HL-60/S4 (cell line): ENCODE data around the gene RASAL3.
"Not testable (repeated sequence)": the region's sequence is repeated elsewhere in the genome, so short reads cannot be mapped to it uniquely, and the experiment has no call there.

Experiments
- in situ Hi-C: fragments of 300-500 bp; cut with MboI; formaldehyde crosslinking; loops from 2 replicates; pipeline ENCODE4 v1.14.3; 2022; ENCODE audit warnings: low sequenced_read_pairs

The RASAL3 gene

GRCh38 chr19:15464394-15465385 lies at the start of gene RASAL3:
Gene RASAL3, minus strand, starts transcription at chr19:15464544. Its CDS starts 186 bp downstream, at chr19:15464358.
- in situ Hi-C loops: no loop called here

- in situ Hi-C loops: no loop called here
Measured at GRCh38 chr19:15511671-15512424, 47.5 kb upstream of the RASAL3 start.

- in situ Hi-C loops: no loop called here
Measured at GRCh38 chr19:15508035-15508710, 43.8 kb upstream of the RASAL3 start, which contains the start of gene CYP4F22. Gene CYP4F22, plus strand, starts transcription at chr19:15508525. Its CDS starts 16,812 bp downstream, at chr19:15525337.

DNA sequence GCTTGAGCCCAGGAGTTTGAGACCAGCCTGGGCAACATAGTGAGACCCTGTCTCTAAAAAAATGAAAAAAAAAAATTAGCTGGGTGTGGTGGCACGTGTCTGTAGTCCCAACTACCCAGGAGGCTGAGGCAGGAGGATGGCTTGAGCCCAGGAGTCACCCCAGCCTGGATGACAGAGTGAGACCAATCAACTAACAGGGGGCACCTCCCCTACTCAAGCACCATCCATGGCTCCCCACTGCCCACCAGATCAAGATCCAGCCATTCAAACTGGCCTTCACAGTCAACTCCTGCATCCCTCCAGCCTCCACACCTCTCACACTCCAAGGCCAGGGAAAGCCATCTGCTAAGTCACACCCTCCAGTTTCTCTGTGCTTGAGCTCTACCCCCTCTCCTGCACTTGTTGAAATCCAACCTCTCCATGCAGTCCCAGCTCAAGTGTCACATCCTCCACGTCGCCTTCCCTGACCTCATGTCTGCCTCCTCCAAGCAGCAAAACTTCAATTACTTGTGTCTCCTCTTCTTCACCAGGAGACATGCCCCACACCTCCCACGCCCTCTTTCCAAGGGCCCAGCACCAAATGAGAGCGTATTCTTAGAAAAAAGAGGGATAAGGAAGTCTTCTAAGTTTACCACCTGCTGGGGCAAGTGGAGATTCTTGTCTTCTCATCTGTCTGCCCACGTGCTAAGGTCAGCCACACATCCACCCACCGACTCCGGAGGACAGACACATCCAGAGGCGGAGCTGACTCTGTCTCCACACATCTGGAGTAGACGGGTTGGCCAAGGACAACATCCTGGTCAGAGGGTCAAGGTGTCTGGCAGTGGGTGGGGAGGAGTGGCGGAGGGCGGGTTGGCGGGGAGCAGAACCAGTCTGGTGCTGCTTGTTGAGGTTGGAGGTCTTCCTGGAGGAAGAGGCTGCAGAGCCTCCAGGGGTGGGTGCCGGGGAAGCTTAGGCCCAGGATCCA lies 43.0 kb upstream of the RASAL3 start:
- in situ Hi-C loops: no loop called here

DNA sequence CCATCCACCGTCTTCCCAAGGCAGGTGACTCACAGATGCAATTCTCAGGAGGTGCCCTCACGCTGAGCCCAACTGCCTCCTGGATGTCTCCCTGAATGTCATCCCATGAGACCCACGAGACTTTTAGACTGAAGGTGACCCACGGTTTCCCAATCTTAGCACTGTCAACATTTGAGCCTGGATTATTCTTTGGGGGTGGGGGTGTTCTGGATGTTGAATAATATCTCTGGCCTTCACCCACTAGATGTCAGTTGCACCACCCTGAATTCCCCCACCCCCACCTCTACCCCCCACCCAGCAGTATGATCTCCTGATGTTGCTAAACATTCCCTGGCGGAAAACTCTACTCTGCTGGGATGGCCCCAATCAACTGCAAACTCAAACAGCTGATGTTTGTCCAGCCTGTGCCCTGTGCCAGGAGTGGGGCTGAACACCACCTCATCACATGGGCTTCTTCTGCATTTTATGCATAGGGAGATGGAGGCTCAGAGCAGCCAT lies 41.8 kb upstream of the RASAL3 start:
- in situ Hi-C loops: no loop called here

DNA sequence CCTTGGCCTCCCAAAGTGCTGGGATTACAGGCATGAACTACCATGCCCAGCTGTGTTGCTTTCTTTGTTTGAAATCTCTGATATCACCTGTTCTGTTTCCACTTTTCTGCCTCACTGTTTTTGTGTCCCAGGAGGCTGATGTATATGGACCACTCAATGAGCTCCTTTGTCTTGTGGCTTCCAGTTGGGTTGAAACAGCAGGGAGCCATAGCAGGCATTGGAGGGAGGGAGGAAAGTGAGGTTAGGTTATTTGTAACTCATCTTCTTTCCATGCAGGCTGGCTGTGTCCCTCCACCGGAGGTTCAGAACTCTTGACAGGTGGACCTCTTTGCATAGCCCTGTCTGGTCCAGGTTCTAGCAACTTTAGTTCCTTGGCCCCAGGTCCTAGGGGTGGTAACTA lies 37.9 kb upstream of the RASAL3 start:
- in situ Hi-C loops: no loop called here

GRCh38 chr19:15501596-15501995 lies 37.3 kb upstream of the RASAL3 start:
- in situ Hi-C loops: no loop called here

DNA sequence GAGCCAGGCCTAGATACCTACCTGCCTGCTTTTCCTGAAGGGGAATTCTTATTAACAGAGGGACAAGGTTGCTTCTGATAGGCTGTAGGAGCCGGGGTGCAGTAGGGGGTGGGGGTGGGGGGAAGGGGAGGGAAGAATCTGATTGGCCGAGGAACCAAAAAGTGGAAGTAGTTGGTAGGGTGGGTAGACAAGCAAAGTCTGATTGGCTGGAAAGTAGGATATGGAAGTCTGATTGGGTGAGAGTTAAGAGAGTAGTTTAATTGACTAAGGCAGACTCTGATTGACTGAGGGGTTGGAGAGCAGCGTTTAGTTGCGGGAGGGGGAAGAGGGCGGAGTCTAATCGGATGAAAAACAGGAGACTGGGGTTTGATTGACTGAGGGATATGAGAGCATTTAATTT lies 34.6 kb upstream of the RASAL3 start:
- in situ Hi-C loops: no loop called here

DNA sequence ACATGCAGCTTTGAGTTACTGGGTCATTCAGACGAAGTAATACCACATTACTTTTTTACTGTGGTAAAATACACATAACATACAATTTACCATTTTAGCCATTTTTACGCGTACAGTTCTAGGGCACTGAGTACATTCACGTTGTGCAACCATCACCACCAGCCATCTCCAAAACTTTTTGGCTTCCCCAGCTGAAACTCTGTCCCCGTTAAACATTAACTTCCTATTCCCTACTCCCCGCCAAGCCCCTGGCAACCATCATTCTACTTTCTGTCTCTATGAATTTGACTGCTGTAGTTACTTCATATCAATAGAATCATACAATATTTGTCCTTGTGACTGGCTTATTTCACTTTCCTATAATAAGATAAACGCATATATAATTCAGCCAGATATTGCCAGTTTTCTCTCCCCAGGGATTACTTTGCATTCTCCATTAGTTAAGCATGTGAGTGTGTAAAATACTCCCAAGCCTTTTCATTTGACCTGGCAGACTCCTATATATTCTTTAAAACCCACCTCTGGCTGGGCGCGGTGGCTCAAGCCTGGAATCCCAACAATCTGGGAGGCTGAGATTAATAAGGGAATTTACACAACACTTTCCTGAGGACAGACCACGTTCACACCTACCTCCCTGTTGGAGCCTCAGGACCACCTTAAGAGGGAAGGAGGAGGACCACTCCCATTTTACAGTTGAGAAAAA lies 34.0 kb upstream of the RASAL3 start:
- in situ Hi-C loops: no loop called here

DNA sequence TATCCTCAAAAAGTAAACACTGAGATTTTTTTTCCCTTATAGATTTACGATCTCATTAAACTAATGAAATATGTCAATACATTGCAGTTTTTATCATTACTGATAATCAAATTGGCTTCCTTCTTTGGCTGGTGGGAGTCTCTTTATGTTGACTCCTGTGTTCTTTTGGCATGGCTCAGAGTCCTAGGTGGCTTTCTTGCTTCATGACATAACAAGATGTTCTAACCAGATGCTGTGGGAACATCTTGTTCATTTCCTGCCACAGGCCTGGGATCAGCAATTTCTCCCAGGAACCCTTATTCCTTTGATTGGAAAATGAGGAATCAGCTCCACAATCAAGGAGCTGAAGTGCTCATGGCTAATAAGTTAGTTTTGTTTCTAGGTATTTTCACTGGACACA lies 30.8 kb upstream of the RASAL3 start:
- in situ Hi-C loops: no loop called here

GRCh38 chr19:15488489-15489226 lies 24.3 kb upstream of the RASAL3 start:
- in situ Hi-C loops: no loop called here

- in situ Hi-C loops: no loop called here
Measured at GRCh38 chr19:15487038-15487437, 22.7 kb upstream of the RASAL3 start.

DNA sequence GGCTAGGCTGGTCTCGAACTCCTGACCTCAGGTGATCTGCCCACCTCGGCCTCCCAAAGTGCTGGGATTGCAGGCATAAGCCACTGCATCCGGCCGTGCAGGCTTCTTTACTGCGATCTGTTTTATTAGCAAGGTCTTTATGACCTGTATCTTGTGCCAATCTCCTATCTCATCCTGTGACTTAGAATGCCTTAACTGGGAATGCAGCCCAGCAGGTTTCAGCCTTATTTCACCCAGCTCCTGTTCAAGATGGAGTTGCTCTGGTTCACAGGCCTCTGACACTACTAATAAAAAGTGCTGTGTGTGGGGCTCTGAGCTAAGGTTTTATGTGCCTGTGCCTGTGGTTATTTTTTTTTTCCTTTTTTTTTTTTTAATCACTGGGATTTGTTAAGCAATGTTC lies 21.4 kb upstream of the RASAL3 start:
- in situ Hi-C loops: not testable (repeated sequence)

DNA sequence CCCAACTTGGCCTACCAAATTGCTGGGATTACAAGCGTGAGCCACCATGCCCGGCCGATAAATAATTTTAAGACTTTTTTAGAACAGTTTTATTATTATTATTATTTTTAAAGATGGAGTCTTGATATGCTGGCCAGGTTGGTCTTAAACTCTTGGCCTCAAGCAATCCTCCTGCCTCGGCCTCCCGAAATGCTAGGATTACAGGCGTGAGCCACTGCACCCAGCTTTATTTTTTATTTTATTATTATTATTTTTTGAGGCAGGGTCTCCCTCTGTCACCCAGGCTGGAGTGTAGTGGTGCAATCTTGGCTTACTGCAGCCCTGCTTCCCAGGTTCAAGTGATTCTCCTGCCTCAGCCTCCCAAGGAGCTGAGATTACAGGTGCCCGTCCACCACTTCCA lies 16.7 kb upstream of the RASAL3 start:
- in situ Hi-C loops: not testable (repeated sequence)

- in situ Hi-C loops: no loop called here
Measured at GRCh38 chr19:15479391-15480345, 15.3 kb upstream of the RASAL3 start, which contains the start of gene PGLYRP2. Gene PGLYRP2, minus strand, starts transcription at chr19:15479501. Its CDS starts 130 bp downstream, at chr19:15479371.

DNA sequence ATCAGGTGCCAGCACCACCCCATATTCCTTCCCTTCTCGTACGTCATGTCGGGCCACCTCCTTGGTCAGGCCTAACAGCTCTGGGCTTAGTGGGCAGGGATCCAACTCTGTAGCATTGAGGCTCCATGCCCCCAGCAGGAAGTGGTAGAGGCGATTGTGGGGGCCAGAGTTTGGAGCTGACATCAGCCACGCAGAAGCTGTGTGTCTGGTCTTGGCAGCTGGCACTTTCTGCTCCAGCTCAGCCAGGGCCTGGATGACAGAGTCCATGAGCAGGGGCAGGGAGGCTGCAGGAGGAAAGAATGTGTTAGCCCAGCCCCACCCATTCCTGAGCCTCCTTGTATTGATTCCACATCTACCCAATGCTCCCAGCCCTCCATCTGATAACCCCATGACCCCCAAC lies 12.0 kb upstream of the RASAL3 start:
- in situ Hi-C loops: no loop called here

DNA sequence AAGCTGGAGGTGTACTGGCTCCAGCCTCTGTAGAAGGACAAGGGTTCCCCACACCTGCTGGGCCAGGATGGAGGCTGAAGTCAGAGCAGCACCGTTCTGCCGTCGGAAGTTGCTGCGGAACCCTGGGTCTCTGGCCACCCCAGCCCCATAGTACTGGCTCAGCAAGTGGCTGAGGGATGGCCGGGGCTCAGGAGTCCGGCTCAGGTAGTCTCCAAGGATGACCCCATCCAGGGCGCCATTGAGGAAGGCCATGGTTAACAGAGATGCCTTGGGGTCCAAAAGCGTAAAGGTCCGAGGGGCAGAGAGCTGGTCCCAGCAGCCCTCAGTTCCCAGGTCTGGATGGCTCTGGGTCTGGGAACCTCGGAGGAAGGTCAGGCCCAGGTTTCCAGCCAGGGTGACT lies 11.3 kb upstream of the RASAL3 start:
- in situ Hi-C loops: no loop called here
